Motor neuron (in vitro differentiated cells): ENCODE results near the gene SMIM20. TPM values are rescaled to one million over a fixed set of nuclear protein-coding genes. Genes with fewer than 3 reads are reported as not detected.

Experiments
- ATAC-seq, 8 experiments: fragments of 200-7000 bp; cut with Tn5 transposase; replicated peaks in 6 of 8; 2 replicates each; pipeline ENCODE4 v1.8.0; 2021; ENCODE audit warnings: mild to moderate bottlenecking in 8 of 8, moderate library complexity in 8 of 8
- H3K27ac ChIP-seq, 2 donors: fragments of 250-450 bp; sonication (Bioruptor Pico); 2 replicates each; pipeline ENCODE4 v1.9.0; 2021; ENCODE audit warnings: antibody characterized with exemption in 2 of 2, mild to moderate bottlenecking in 2 of 2, moderate library complexity in 1 of 2
- H3K4me1 ChIP-seq, 2 donors: fragments of 250-450 bp; sonication (Bioruptor Pico); replicated peaks in 1 of 2; 2 replicates each; pipeline ENCODE4 v1.6.1; 2021; ENCODE audit warnings: antibody characterized with exemption in 2 of 2, mild to moderate bottlenecking in 2 of 2, moderate library complexity in 1 of 2
- H3K4me3 ChIP-seq, 5 donors: fragments of 250-450 bp; sonication (Bioruptor Pico); 2 replicates each; pipeline ENCODE4 v1.9.0; 2021; ENCODE audit warnings: antibody characterized with exemption in 5 of 5, mild to moderate bottlenecking in 5 of 5, moderate library complexity in 4 of 5
- WGBS, 10 experiments: fragments of 450-650 bp; shearing (Covaris generic); methylation state at CpG; one replicate each; pipeline ENCODE4 v1.0.0; 2022; 5-methylcytosine and 5-hydroxymethylcytosine counted together
- in situ Hi-C, 9 experiments: fragments of 400-800 bp; cut with MboI; loops; one replicate each; pipeline ENCODE4 v1.15.0; 2021; ENCODE audit warnings: low sequenced_read_pairs in 9 of 9, low pct_unique_long_range_greater_than_20kb in 2 of 9; ENCODE audit not compliant: unreplicated experiment in 9 of 9
- total RNA-seq, 8 experiments: library from RNA; unstranded; fragments of 300-600 nt; gene quantifications; 2 replicates each; pipeline versions ENCODE4 v1.2.3 to v1.2.4, GENCODE V29; 2022

The SMIM20 gene
- total RNA-seq, 8 experiments from 2014 or later: 26.8 to 62.5 (median 34.5) TPM

DNA sequence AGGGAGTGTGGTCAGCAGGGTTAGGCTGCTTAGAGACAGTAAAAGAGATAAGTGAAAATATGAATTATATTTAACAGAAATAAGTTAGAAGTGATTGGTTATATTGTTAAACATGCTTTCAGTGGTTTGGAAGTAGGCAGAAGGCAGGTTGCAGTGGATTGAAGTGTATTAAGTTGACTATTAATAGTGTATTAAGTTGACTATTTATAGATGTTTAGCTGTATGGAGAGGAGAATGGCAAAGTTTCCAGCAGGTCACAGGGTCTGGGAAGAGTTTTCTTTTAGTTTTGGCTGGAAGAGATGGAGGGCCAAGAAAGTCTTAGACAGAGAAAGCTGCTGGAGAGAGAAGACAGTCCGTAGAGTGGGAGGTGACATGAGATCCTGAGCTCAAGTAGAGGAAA lies 7.9 kb downstream of the SMIM20 start:
- in situ Hi-C loops: no loop called here
- Histone ChIP-seq H3K4me1 (peaks cover 5 to 18% of the 10 kb centered on the region in 2 donors), H3K4me3 (no peak overlapping the region), H3K27ac (no peak overlapping the region)
- 83 to 100% (median 100%) methylated on average over 1 of the region's 1 CpG; no CpG with 5 or more reads in 2 of the 10 experiments for WGBS, 10 experiments
- ATAC-seq: no peak

DNA sequence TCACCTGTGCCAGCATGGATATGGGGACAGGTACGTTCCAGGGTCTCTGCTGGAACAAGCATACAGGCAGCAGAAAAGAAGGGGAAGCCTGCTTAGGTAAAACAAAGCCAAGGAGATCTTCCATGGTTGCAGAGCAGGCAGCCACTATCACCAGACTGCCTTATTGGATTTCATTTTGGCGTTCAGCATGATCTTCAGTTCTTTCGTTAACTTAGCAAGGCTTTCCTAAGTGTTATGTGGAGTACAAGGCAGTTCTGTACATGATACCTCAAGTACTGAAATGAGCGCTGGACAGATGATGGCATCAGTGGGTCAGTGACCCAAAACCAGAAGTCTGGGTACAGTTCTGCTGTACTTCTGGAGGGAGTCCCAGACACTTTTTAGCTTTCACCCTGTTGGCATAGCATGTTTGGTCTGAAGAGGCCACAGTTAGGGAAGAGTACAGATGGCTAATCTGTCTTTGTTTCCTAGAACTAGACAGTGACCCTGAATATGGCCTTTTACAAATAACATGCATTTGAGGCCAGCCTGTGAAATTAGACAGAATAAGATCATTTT lies 8.9 kb downstream of the SMIM20 start:
- WGBS, 10 experiments: 90 to 100% (median 100%) methylated on average over 1 to 4 of the region's 4 CpGs; no CpG with 5 or more reads in 2 of the 10 experiments
- no peak overlapping the region for H3K4me3 ChIP-seq
- in situ Hi-C loops: no loop called here
- H3K4me1 ChIP-seq: peaks cover 5 to 18% of the 10 kb centered on the region in 2 donors
- H3K27ac ChIP-seq: no peak overlapping the region
- ATAC-seq: no peak

DNA sequence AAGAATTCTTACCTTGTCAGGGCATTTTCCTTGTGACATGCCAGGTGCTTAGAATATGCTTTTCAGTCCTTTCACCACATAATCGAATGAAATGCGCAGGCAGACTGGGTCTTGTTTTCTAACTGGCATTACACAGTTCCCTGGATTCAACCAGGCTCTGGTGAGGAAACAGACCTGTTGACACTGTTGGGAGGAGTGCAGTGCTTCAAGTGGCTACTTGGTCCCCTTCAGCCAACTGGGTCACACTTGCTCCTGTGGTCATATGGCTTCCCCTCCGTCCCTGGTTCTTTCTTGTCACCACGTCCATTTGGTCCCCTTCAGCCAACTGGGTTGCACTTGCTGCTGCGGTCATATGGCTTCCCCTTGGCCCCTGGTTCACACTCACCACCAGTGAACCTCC lies 9.7 kb downstream of the SMIM20 start:
- ATAC-seq: no peak

DNA sequence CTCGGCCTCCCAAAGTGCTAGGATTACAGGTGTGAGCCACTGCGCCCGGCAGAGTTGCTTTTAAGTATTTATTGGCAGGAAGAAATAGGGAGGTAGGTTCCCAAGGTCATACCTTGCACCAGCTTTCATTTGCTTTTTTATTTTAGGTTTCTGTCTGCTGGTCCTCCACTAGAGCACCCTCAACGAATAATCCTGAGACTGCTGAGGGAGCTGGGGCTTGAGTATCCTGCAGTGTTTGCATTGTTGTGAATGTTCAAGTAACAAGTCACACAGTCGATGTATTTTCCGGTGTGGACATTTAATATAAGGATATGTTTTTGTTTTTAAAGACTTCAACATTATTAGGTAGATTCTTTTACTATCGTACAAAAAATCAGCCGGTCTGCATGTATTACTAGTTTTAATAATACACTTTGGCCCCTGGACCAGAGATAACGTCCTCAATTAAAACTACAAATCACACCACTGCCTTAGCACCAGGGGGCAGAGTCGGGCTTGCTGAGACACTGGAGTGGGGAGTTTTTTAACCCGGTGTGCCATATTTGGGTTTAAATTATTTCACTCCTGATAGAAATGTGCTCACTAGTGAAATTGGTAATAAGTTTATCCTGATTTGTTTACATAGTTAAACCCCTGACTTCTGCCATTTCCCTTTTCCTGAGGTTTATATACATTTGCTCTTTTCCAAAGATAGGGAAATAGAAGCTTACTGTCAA lies 11.6 kb downstream of the SMIM20 start:
- in situ Hi-C loops: no loop called here
- Histone ChIP-seq H3K4me3 (no peak overlapping the region), H3K4me1 (peaks cover 2 to 11% of the 10 kb centered on the region in 2 donors), H3K27ac (no peak overlapping the region)
- peak in 6 of 8 experiments; percentile 26 to 56 (median 39) for ATAC-seq
- WGBS, 10 experiments: 44 to 89% (median 67%) methylated on average over 2 to 7 of the region's 11 CpGs

More for the DNA sequence above, 9.7 kb downstream of the SMIM20 start:
- Histone ChIP-seq H3K4me3 (no peak overlapping the region), H3K27ac (no peak overlapping the region), H3K4me1 (peaks cover 7 to 18% of the 10 kb centered on the region in 2 donors)
- WGBS, 10 experiments: 60 to 100% (median 86%) methylated on average over 1 to 4 of the region's 5 CpGs; no CpG with 5 or more reads in 3 of the 10 experiments
- in situ Hi-C loops: no loop called here

DNA sequence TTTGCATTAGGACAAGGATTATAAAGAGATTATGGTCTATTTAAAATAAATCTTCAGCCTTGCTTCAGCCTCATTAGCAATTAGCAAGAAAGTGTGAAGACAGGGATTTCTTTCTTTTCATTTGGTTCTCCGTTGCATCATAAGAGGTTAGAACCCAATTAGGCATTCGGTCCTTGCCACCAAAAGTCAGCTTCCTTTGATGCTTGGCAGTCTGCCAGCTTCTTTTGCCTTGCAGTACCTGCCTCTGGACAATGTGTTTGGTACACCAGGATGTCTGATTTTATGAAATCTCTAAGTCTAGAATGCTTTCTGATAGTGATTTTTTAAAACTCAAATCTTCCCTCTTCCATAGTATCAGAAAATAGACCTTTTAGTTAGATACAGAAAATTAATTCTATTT lies 12.4 kb downstream of the SMIM20 start:
- no peak overlapping the region for H3K27ac ChIP-seq
- in situ Hi-C loops: no loop called here
- peaks cover 2 to 11% of the 10 kb centered on the region in 2 donors for H3K4me1 ChIP-seq
- WGBS, 10 experiments: 50 to 100% (median 87%) methylated on average over 1 to 2 of the region's 2 CpGs
- no peak for ATAC-seq
- no peak overlapping the region for H3K4me3 ChIP-seq

DNA sequence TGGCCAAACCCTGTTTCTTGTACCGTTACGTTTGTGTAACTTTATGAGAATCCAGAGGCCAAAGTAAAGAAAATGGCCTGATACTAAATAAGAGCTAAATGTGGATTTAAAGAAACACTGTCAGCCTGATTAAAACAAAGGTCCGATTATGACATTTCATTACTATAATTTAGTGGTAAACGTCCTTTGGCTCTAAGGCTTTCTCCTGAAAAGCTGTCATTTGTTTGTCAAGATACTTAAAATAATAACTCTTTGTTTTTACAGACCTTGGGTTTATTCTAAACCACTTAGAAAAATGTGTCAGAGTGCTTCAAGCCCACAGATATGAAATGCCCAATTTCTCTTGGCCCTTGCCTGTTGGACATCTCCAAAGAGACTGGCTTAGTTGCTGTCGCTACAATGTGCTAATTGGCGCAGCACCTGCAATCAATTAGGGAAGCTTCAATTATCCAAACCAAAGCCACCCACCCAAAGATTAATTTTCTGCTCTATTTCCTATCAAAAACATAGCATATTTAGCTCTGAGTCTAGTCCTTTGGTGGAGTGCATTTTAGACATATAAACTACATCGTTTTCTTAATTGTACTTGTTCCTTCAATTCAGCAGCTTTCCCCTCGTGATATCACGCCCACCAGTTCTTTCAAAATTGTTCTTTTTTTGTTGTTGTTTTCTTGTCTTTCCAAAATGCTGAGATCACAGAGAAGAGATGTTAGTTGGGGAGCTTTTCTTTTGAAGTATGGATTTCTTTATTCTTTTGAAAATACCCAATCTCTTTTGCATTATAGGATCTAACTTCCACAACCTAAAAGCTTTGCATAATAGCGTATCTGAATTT lies 13.6 kb downstream of the SMIM20 start:
- Histone ChIP-seq H3K4me3 (no peak overlapping the region), H3K4me1 (peaks cover 2 to 11% of the 10 kb centered on the region in 2 donors), H3K27ac (no peak overlapping the region)
- in situ Hi-C loops: no loop called here
- ATAC-seq: no peak
- WGBS, 10 experiments: 57 to 94% (median 88%) methylated on average over 3 to 10 of the region's 10 CpGs

DNA sequence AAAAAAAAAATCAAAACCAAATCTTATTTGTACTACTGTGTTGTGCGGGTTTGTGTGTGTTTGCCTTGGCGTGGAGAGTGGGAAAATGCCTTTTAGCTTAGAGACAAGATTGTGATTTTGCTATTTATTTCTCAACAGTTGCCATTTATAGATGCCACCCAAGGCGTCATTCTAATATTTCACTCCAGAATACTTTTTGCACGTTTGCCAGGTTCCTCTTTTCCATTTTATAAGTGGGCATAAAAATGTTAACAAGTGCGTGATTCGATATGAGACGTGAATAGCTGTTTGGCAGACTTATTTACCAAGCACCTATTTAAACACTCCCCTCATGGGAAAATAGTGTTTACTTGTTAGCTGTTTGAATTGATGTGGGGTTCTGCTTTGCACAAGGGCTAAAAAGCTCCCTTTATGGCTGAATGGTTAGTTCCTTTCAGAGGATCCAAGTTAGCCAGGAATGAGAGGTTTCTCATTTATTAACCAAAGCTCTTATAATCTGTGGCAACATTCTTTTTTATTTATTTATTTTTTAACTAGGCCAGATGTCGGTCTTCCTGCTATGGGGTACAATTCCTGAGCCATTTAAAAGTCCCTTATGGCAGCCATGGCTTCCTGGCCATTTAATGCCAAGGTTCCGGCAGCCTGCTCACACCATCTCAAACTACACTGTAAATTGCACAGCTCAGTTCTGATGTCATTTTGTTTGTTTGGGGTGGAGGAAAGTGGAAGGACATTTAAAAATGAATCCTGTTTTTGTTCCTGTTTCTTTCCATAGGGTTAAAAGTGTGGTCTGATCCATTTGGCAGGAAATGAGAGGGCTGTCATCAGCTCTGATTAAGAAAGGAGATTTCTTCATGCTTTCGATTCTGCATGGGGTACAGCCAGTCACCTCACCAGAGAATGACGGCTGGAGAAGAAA lies 14.6 kb downstream of the SMIM20 start:
- 16 to 100% (median 76%) methylated on average over 1 to 11 of the region's 11 CpGs for WGBS, 10 experiments
- in situ Hi-C loops: no loop called here
- Histone ChIP-seq H3K27ac (peak overlapping the region in 1 of 2 donors; percentile 46), H3K4me1 (peaks cover 2 to 11% of the 10 kb centered on the region in 2 donors), H3K4me3 (no peak overlapping the region)
- ATAC-seq: peak in 5 of 8 experiments; percentile 20 to 87 (median 66)

DNA sequence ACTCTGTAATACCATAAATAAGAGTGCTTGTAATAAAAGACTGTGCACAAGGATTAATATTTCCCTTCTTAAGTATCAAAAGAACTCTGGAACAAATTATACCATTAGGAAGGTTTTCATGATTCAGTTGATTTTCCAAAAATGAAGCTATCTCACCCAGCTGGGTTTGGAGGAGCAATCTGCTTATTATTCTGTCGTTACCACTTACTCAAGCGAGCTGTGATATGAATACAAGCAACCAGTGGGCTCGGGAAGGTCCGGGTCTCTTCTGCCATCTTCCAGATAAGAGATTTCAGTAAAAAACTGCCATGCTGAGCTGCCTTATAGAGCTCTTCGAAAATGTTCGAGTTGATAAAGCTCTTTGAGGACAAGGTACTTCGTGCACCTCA lies 15.3 kb downstream of the SMIM20 start:
- WGBS, 10 experiments: 46 to 100% (median 90%) methylated on average over 2 to 7 of the region's 7 CpGs
- ATAC-seq: no peak
- in situ Hi-C loops: no loop called here
- Histone ChIP-seq H3K27ac (no peak overlapping the region), H3K4me3 (no peak overlapping the region), H3K4me1 (peaks cover 2 to 11% of the 10 kb centered on the region in 2 donors)

DNA sequence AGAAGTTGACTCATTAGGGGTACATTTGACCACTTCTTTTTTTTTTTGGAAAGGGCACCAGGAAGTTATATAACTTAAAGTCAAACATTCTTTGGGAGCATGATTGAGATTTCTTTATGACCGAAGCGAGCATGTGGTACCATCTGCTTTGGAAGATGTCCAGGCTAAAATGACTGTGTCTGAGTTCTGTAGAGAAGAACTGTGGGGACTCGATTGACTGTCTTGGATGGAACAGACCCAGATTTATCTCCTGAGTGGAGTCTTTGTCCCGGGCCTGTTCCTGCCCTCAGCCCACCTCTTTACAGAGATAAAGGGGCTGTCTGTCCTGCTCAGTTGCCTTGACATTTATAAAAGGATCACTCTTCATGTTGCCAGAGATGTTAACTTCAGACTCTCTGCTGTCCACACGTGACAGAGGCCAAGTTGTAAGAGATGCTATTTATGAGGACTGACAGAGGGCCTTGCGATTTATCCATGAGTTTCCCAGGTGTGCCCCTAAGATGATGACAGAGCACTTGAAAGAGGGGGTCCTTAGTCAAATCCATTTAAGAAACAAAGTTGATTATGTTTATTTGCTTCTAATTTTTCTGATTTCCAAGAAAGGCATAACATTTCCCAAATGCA lies 16.8 kb downstream of the SMIM20 start:
- H3K4me1 ChIP-seq: peaks cover 2 to 8% of the 10 kb centered on the region in 2 donors
- WGBS, 10 experiments: 75 to 100% (median 95%) methylated on average over 1 to 5 of the region's 6 CpGs; no CpG with 5 or more reads in 5 of the 10 experiments
- ATAC-seq: no peak
- no peak overlapping the region for H3K4me3 ChIP-seq
- in situ Hi-C loops: no loop called here
- H3K27ac ChIP-seq: no peak overlapping the region

DNA sequence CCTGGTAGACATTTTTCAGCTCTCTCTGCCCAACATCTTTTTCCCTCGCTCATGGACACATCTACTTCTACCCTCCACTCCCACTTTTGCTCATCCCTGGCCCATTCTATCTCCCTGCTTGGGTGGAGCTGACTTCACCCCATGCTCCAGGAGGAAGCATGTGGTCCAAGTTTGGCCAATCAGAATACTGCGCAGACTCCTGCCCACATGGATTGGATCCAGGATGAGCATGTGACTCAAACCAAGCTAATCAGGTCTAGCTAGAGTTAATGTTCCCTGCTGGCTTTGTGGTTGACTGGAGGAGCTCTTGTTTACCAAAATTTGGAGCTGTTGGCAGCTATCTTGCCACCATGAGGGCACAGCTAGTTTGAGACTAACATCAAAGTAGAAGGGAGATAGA lies 22.7 kb downstream of the SMIM20 start:
- H3K27ac ChIP-seq: no peak overlapping the region
- no peak overlapping the region for H3K4me3 ChIP-seq
- WGBS, 10 experiments: 100% methylated on average over 1 of the region's 2 CpGs; no CpG with 5 or more reads in 7 of the 10 experiments
- H3K4me1 ChIP-seq: peaks cover 7 to 12% of the 10 kb centered on the region in 2 donors
- in situ Hi-C loops: no loop called here
- ATAC-seq: no peak

DNA sequence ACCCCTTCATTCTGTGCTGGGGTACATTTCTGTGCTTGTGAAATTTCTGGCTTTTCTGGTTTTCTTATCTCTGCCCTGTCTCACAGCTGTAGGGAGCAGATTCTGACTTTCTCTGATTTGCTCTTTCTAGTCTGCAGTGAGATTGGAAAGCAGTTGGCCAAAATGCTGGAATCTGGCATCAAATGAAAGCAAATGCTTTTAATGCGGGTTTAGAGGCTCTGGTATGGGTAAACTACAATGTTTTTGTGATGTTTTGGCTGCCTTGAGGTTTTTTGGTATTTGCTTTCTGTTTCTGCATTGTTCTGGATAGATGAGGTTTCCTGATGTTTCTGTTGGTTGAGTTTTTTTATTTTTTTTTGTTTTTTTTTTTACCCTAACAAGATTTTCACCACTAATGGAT lies 23.8 kb downstream of the SMIM20 start:
- no peak for ATAC-seq
- Histone ChIP-seq H3K27ac (no peak overlapping the region), H3K4me1 (peaks cover 7 to 12% of the 10 kb centered on the region in 2 donors), H3K4me3 (no peak overlapping the region)
- in situ Hi-C loops: no loop called here
- WGBS, 10 experiments: 20 to 100% (median 79%) methylated on average over 1 of the region's 1 CpG; no CpG with 5 or more reads in 2 of the 10 experiments

DNA sequence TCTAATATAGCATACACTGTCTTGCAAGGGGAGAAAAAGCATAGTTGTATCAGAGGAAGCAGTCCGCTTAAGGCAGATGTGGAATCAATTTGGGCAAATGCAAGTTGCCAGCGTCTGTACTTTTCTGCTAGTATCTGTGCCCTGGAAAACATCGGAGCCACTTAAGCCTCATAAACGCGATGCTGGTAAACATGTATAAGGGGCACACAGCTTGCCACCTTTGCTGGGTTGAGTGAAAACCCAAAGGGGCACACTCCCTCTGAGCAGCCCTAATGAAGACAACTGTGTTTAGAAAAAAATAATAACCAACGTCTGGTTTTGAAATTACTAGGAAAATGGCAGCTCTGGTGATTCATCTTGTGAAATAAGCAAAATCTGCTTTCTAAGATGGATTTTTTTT lies 24.3 kb downstream of the SMIM20 start:
- H3K27ac ChIP-seq: no peak overlapping the region
- 17 to 100% (median 81%) methylated on average over 1 to 6 of the region's 6 CpGs; no CpG with 5 or more reads in 1 of the 10 experiments for WGBS, 10 experiments
- no peak overlapping the region for H3K4me3 ChIP-seq
- no peak for ATAC-seq
- in situ Hi-C loops: no loop called here
- peaks cover 7 to 12% of the 10 kb centered on the region in 2 donors for H3K4me1 ChIP-seq
